Mesothelial cell of epicardium (in vitro differentiated cells): ENCODE data around the gene MTMR1. TPM values are rescaled to one million over a fixed set of nuclear protein-coding genes. Genes with fewer than 3 reads are reported as not detected.
A peak's percentile ranks its signal among the peaks of the same experiment; 100 is the strongest.

Experiments
- DNase-seq, 2 experiments: peaks; one replicate each; pipeline ENCODE4 v3.0.0; 2021; ENCODE audit warnings: low spot score in 2 of 2; ENCODE audit not compliant: unreplicated experiment in 2 of 2
- H3K27ac Mint-ChIP-seq: 2 replicates; pipeline ENCODE4 v1.8.0; 2021; ENCODE audit warnings: mixed read lengths
- H3K27me3 Mint-ChIP-seq: 2 replicates; pipeline ENCODE4 v1.8.0; 2021; ENCODE audit warnings: low read depth, mixed read lengths
- H3K36me3 Mint-ChIP-seq: 2 replicates; pipeline ENCODE4 v1.8.0; 2021; ENCODE audit warnings: mixed read lengths
- H3K4me1 Mint-ChIP-seq: 2 replicates; pipeline ENCODE4 v1.8.0; 2021; ENCODE audit warnings: mixed read lengths
- H3K4me3 Mint-ChIP-seq: 2 replicates; pipeline ENCODE4 v1.8.0; 2021; ENCODE audit warnings: mild to moderate bottlenecking, moderate library complexity, mixed read lengths
- H3K9me3 Mint-ChIP-seq: 2 replicates; pipeline ENCODE4 v1.8.0; 2021; ENCODE audit warnings: mixed read lengths
- CTCF ChIP-seq: fragments of 200-600 bp; sonication (generic); IDR thresholded peaks from one replicate; pipeline ENCODE4 v1.5.0; 2021; ENCODE audit warnings: antibody characterized with exemption; ENCODE audit not compliant: unreplicated experiment
- total RNA-seq: library from RNA; stranded (reverse); gene quantifications from 3 replicates; pipeline ENCODE4 v1.2.1, GENCODE V29; 2021

MTMR1 gene
- total RNA-seq, 1 donor from 2014 or later, result 38.1 TPM

- Mint-ChIP-seq H3K4me1 (peaks cover 13% of the 10 kb centered on the region), H3K4me3 (no peak overlapping the region), H3K9me3 (peaks cover 25% of the 10 kb centered on the region), H3K27me3 (no peaks in the 10 kb centered on the region), H3K27ac (no peak overlapping the region), H3K36me3 (no peaks in the 10 kb centered on the region)
- TF ChIP-seq CTCF, result no peak
- DNase-seq, result no peak
Measured at GRCh38 chrX:150690126-150690525, 3.1 kb upstream of the MTMR1 start.

GRCh38 chrX:150692296-150692695 is 900 bp upstream of the MTMR1 start:
- TF ChIP-seq CTCF, result no peak
- Mint-ChIP-seq H3K4me1 (peaks cover 30% of the 10 kb centered on the region), H3K36me3 (peaks cover 3% of the 10 kb centered on the region), H3K27me3 (no peaks in the 10 kb centered on the region), H3K9me3 (peaks cover 33% of the 10 kb centered on the region), H3K4me3 (peak overlapping the region; percentile 68), H3K27ac (peak overlapping the region; percentile 91)
- DNase-seq, result no peak

- Mint-ChIP-seq H3K4me1 (peaks cover 30% of the 10 kb centered on the region), H3K27ac (peak overlapping the region; percentile 97), H3K27me3 (no peaks in the 10 kb centered on the region), H3K4me3 (peak overlapping the region; percentile 84), H3K36me3 (peaks cover 3% of the 10 kb centered on the region), H3K9me3 (peaks cover 27% of the 10 kb centered on the region)
- no peak for DNase-seq
- TF ChIP-seq CTCF, result no peak
Measured at GRCh38 chrX:150693725-150694574, 754 bp downstream of the MTMR1 start.

- H3K27ac Mint-ChIP-seq, result peak overlapping the region; percentile 84
- no peaks in the 10 kb centered on the region for H3K27me3 Mint-ChIP-seq
- H3K4me1 Mint-ChIP-seq, result peaks cover 30% of the 10 kb centered on the region
- peaks cover 27% of the 10 kb centered on the region for H3K9me3 Mint-ChIP-seq
- H3K4me3 Mint-ChIP-seq, result peak overlapping the region; percentile 15
- no peak for DNase-seq
- no peak for TF ChIP-seq CTCF
- peaks cover 3% of the 10 kb centered on the region for H3K36me3 Mint-ChIP-seq
Measured at GRCh38 chrX:150694738-150695410, 1.7 kb downstream of the MTMR1 start.

GRCh38 chrX:150696331-150696730 is 3.1 kb downstream of the MTMR1 start:
- Mint-ChIP-seq H3K36me3 (peaks cover 4% of the 10 kb centered on the region), H3K27ac (peak overlapping the region; percentile 56), H3K4me1 (peaks cover 30% of the 10 kb centered on the region)

More at GRCh38 chrX:150696331-150696730, 3.1 kb downstream of the MTMR1 start:
- H3K27me3 Mint-ChIP-seq, result no peaks in the 10 kb centered on the region
- peaks cover 15% of the 10 kb centered on the region for H3K9me3 Mint-ChIP-seq
- no peak for TF ChIP-seq CTCF
- H3K4me3 Mint-ChIP-seq, result no peak overlapping the region
- DNase-seq, result no peak
